BLaER1 treated with 17β-estradiol and CSF1 and Interleukin-3, amounts not matched to agents 10 nM and 100 nM (cell line): Measurements from ENCODE around the gene KCNS3.

Experiments
- H3K27ac ChIP-seq, 11 experiments: shearing (Covaris generic); formaldehyde crosslinking; 2 replicates each; pipeline ENCODE4 v1.8.1; 2022
- H3K27me3 ChIP-seq, 11 experiments: shearing (Covaris generic); formaldehyde crosslinking; 2 replicates each; pipeline ENCODE4 v1.8.1; 2022
- H3K36me3 ChIP-seq, 11 experiments: shearing (Covaris generic); formaldehyde crosslinking; 2 replicates each; pipeline ENCODE4 v1.8.1; 2022
- H3K4me1 ChIP-seq, 10 experiments: shearing (Covaris generic); formaldehyde crosslinking; 2 replicates each; pipeline ENCODE4 v1.8.1; 2022
- H3K4me2 ChIP-seq, 11 experiments: shearing (Covaris generic); formaldehyde crosslinking; 2 replicates each; pipeline ENCODE4 v1.8.1; 2022
- H3K4me3 ChIP-seq, 10 experiments: shearing (Covaris generic); formaldehyde crosslinking; 2 replicates each; pipeline ENCODE4 v1.8.1; 2022
- H3K9ac ChIP-seq, 11 experiments: shearing (Covaris generic); formaldehyde crosslinking; 2 replicates each; pipeline ENCODE4 v1.8.1; 2022
- H3K9me3 ChIP-seq, 11 experiments: shearing (Covaris generic); formaldehyde crosslinking; replicated peaks in 1 of 11; 2 replicates each; pipeline ENCODE4 v1.8.1; 2022
- H4K20me1 ChIP-seq, 11 experiments: shearing (Covaris generic); formaldehyde crosslinking; 2 replicates each; pipeline ENCODE4 v1.8.1; 2022
- Cebpa-rat ChIP-seq, 11 experiments: shearing (Covaris generic); IDR thresholded peaks; 2 replicates each; pipeline ENCODE4 v1.8.1; 2022

The KCNS3 gene

DNA sequence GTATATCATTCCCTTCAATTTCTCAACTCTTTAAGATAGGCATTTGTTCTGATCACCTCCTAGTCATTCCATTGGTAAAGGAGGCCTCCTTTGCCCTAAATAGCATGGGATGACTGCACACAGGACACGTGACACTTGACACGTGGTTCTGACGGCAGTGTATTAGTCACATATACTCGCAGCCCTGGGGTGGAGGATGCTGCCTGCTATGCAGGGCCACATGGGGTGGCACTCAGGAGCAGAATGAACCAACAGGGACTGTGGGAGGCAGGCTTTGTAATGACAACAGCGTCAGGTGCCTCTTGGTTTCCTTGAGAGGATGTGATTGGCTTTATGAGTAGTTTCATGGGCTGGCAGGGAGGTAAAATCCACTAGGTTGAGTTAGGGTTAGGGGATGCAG is 9.3 kb upstream of the KCNS3 start:
- H3K4me3 ChIP-seq: no peak overlapping the region
- peaks cover 0 to 6% (median 2%) of the 10 kb centered on the region in 10 experiments; a peak in 3 of 20 replicates for H3K4me1 ChIP-seq
- H3K4me2 ChIP-seq: no peak overlapping the region

DNA sequence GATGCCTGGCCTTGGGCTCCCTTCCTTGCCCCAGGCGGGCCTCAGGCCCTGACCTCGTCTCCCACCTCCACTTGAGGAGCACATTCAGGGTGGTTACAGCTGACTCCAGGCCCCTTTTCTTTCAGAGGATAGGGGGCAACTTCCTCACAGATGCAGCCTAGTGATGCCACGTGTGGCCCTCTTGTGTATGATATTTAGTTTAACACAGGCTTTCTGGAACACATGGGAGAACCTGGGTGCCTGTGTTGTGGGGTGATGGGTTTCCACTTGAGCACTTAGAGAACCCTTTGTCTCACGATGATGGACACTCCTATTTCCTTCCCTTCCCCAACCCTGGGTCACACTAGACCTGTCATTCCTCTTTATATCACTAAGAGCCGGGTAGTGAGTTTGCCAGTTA is 6.8 kb upstream of the KCNS3 start:
- H3K36me3 ChIP-seq: no peaks in the 10 kb centered on the region
- H3K9me3 ChIP-seq: no peaks in the 10 kb centered on the region

More for the DNA sequence above, 9.3 kb upstream of the KCNS3 start:
- no peak for TF ChIP-seq Cebpa-rat (IDR thresholded peaks at IDR 0.05)
- Histone ChIP-seq H3K27ac (no peak overlapping the region), H3K9me3 (no peaks in the 10 kb centered on the region), H3K27me3 (no peaks in the 10 kb centered on the region), H4K20me1 (no peaks in the 10 kb centered on the region), H3K36me3 (no peaks in the 10 kb centered on the region), H3K9ac (no peak overlapping the region)

DNA sequence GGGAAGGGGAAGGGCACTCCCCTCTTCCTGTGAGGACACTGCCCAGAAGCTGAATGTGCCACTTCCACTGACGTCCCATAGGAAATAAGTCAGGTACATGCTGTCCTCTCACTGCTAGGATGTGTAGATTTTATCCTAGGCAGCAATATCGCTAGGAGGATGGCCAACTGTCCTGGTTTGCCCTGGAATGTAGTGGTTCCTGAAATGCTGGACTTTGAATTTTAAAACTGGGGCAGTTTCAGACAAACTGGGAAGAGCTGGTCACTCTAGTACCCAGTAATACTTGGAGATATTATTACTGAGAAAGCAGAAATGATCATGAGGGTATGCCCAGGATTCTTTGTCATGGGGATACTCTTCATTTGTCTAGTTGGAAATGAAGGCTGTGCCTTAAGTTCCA is 5.4 kb upstream of the KCNS3 start:
- Histone ChIP-seq H3K27me3 (peaks cover 12 to 23% (median 19%) of the 10 kb centered on the region in 11 experiments; a peak in 19 of 22 replicates), H3K4me1 (peaks cover 4 to 16% (median 8%) of the 10 kb centered on the region in 10 experiments; a peak in 18 of 20 replicates), H3K4me3 (no peak overlapping the region), H3K4me2 (no peak overlapping the region), H3K9ac (no peak overlapping the region), H3K27ac (no peak overlapping the region), H4K20me1 (no peaks in the 10 kb centered on the region), H3K36me3 (no peaks in the 10 kb centered on the region), H3K9me3 (no peaks in the 10 kb centered on the region)
- TF ChIP-seq Cebpa-rat (IDR thresholded peaks at IDR 0.05): no peak

More for the DNA sequence above, 6.8 kb upstream of the KCNS3 start:
- Histone ChIP-seq H3K27me3 (peaks cover 6 to 14% (median 10%) of the 10 kb centered on the region in 11 experiments; a peak in 19 of 22 replicates), H3K27ac (no peak overlapping the region), H3K9ac (no peak overlapping the region), H3K4me3 (no peak overlapping the region), H3K4me1 (peaks cover 0 to 6% (median 2%) of the 10 kb centered on the region in 10 experiments; a peak in 3 of 20 replicates), H3K4me2 (peak overlapping the region in 4 of 11 experiments; percentile 5 to 39 (median 19); a peak in 1 of 22 replicates), H4K20me1 (no peaks in the 10 kb centered on the region)
- TF ChIP-seq Cebpa-rat (IDR thresholded peaks at IDR 0.05): no peak

DNA sequence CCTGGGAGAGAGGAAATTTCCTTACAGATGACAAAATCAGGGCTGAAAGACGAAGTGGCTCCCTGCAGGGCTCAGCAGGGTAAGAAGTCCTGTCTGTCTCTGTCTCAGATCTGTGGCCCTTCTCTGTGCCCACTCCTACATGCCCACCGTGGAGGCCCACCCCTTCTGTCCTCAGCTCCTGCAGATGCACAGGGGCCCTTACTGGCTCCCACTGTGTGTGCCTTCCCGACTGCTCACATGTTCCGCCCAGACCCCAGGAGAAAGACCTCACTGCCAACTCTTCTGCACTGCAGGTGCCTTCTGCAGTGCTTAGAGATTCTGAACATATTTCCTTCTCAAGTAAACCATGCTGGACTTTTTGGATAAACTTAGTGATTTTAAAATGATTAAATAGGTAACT is 1.9 kb upstream of the KCNS3 start:
- H4K20me1 ChIP-seq: peaks cover 0 to 24% (median 13%) of the 10 kb centered on the region in 11 experiments; a peak in 13 of 22 replicates
- no peak for TF ChIP-seq Cebpa-rat (IDR thresholded peaks at IDR 0.05)
- H3K4me2 ChIP-seq: no peak overlapping the region; a peak in 1 of 22 replicates
- no peak overlapping the region for H3K27ac ChIP-seq
- H3K4me1 ChIP-seq: peaks cover 4 to 34% (median 19%) of the 10 kb centered on the region in 10 experiments; a peak in 19 of 20 replicates
- H3K4me3 ChIP-seq: no peak overlapping the region
- H3K27me3 ChIP-seq: peaks cover 12 to 37% (median 20%) of the 10 kb centered on the region in 11 experiments; a peak in 19 of 22 replicates
- H3K9ac ChIP-seq: no peak overlapping the region
- H3K9me3 ChIP-seq: no peaks in the 10 kb centered on the region
- no peaks in the 10 kb centered on the region for H3K36me3 ChIP-seq

DNA sequence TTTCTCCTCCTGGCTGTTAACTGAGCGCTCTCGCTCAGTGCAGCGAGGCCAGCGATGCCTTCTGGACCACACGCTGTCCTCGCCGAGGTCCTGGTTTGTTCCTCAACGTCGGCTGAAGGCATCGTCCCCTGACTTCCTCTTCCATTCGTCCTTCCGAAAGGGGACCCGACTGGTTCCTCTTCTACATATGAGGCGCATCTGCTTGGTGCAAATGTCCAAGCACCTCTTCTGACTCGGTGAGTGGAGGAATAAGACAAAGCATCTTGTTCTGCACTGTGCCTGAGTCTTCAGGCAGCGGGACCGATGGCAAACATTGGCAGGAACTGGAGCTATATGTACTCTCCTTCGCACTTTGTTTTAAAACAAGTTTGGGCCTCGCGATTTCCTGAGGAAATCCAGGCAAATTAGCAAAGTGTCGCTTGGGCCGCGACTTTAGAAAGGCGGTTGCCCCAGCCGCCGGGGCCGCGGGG is 621 bp upstream of the KCNS3 start:
- Histone ChIP-seq H3K9ac (peak overlapping the region; percentile 53 to 82 (median 75); a peak in 21 of 22 replicates), H4K20me1 (peaks cover 0 to 24% (median 13%) of the 10 kb centered on the region in 11 experiments; a peak in 13 of 22 replicates), H3K27me3 (peaks cover 12 to 37% (median 20%) of the 10 kb centered on the region in 11 experiments; a peak in 19 of 22 replicates), H3K4me1 (peaks cover 4 to 31% (median 19%) of the 10 kb centered on the region in 10 experiments; a peak in 19 of 20 replicates), H3K9me3 (no peaks in the 10 kb centered on the region), H3K36me3 (no peaks in the 10 kb centered on the region), H3K4me3 (peak overlapping the region; percentile 74 to 91 (median 82)), H3K27ac (peak overlapping the region in 9 of 11 experiments; percentile 55 to 70 (median 65); a peak in 18 of 22 replicates), H3K4me2 (peak overlapping the region; percentile 84 to 100 (median 98))
- no peak for TF ChIP-seq Cebpa-rat (IDR thresholded peaks at IDR 0.05)

DNA sequence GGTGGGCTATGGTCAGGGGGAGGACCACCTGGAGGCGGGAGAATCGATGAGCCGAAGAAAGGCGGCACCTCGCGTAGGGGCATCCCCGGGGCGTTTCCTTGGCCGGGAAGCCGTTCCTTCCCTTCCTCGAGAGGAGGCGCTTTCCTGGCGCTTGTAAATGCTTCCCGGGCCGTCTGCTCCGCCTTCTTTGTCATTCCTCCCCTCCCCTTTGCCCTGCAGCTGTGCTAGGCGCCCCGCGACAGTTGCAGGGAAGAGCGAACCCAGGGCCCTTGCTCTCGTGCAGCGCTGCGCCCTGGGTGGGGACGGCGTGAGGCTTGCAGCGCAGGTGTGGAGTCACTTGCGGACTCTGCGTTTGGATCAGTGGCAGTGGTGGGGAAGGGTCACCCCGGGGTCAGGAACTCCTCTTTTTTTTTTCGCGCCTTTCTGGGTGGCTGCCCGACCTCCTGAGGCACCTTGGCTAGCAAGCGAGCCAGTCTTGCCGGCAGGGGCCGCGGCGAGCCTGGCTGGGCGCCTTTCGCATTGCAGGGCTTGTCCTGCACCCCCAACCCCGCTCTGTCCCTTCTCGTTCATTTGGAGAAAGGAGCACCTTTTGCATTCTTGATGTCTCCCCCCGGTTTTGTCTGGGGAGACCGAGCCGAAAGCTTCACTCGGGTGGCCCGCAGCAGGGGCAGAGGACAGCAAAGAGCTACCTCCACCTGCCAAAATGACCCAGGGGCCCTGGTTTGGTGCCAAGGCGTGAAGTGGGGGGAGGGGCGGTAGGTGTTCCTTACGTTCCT is 858 bp downstream of the KCNS3 start:
- H3K27ac ChIP-seq: peak overlapping the region in 9 of 11 experiments; percentile 44 to 70 (median 65); a peak in 16 of 22 replicates
- peaks cover 0 to 24% (median 13%) of the 10 kb centered on the region in 11 experiments; a peak in 13 of 22 replicates for H4K20me1 ChIP-seq
- peak overlapping the region; percentile 53 to 82 (median 75); a peak in 20 of 22 replicates for H3K9ac ChIP-seq
- H3K4me1 ChIP-seq: peaks cover 4 to 31% (median 19%) of the 10 kb centered on the region in 10 experiments; a peak in 19 of 20 replicates
- no peak for TF ChIP-seq Cebpa-rat (IDR thresholded peaks at IDR 0.05)
- H3K4me3 ChIP-seq: peak overlapping the region; percentile 74 to 91 (median 82)
- no peaks in the 10 kb centered on the region for H3K36me3 ChIP-seq
- peak overlapping the region; percentile 84 to 100 (median 98) for H3K4me2 ChIP-seq
- H3K9me3 ChIP-seq: 0 out of 22 replicates have a peak, but pooled peaks cover 0 to 4% (median 0%) of the 10 kb centered on the region in 11 experiments
- H3K27me3 ChIP-seq: peaks cover 12 to 37% (median 20%) of the 10 kb centered on the region in 11 experiments; a peak in 19 of 22 replicates

DNA sequence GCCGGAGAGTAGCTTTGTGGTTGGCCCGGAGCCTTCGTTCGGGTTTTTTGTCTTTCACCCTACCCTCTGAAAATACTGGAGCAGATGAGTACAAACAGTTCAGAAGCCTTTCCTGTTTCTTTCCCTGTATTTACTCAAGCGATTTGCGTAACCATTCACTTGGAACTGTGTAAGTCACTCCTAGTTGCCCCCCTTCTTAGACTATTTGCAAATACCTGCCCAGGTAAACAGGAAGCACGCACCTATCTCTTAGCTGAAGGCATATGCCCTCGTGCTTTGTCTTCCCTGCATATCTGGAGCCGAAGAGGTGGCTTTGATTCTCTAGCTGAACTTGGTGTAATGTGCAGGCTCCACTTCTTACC is 1.4 kb downstream of the KCNS3 start:
- Histone ChIP-seq H4K20me1 (peaks cover 0 to 27% (median 13%) of the 10 kb centered on the region in 11 experiments; a peak in 13 of 22 replicates), H3K36me3 (no peaks in the 10 kb centered on the region), H3K4me3 (peak overlapping the region in 9 of 10 experiments; percentile 76 to 91 (median 82); a peak in 18 of 20 replicates), H3K27me3 (peaks cover 12 to 37% (median 20%) of the 10 kb centered on the region in 11 experiments; a peak in 19 of 22 replicates), H3K4me2 (peak overlapping the region; percentile 84 to 100 (median 98); a peak in 21 of 22 replicates), H3K4me1 (peaks cover 4 to 31% (median 19%) of the 10 kb centered on the region in 10 experiments; a peak in 19 of 20 replicates), H3K9ac (peak overlapping the region in 8 of 11 experiments; percentile 66 to 82 (median 75); a peak in 10 of 22 replicates), H3K9me3 (0 out of 22 replicates have a peak, but pooled peaks cover 0 to 4% (median 0%) of the 10 kb centered on the region in 11 experiments), H3K27ac (no peak overlapping the region)
- TF ChIP-seq Cebpa-rat (IDR thresholded peaks at IDR 0.05): no peak

DNA sequence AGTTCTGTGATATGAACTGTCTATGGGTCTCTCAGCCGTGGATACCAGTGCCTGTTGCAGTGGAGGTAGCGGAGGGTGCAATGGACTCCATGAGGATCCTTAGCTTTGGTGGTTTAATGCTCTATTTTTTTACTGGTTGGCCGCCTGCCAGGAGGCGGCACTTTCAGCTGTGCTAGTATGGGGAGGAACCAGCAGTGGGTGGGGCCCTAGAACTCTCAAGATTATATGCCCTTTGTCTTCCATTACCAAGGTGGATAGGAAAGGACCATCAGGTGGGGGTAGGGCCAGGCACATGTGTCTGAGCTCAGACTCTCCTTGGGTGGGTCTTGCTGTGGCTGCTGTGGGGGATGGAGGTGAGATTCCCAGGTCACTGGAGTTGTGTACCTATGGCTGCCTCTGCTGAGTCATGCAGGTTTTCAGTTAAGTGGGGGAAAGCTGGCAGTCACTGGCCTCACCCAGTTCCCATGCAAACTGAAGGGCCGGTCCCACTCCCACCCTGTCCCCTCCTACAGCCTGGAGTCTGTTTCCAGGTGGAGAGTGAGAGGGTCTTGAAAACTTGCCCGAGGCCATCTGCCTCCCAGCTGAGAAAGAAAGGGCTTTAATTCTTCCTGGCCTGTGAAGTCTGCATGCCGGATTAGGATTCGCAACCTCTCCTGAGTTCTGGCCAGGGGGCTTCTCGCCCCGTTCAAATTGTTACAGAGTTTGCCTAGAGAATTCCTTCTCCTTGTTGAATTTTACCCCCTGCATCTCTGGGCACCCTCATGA is 14.5 kb downstream of the KCNS3 start:
- Histone ChIP-seq H3K4me3 (no peak overlapping the region), H3K27me3 (no peaks in the 10 kb centered on the region), H4K20me1 (peaks cover 0 to 25% (median 0%) of the 10 kb centered on the region in 11 experiments; a peak in 4 of 22 replicates), H3K9ac (no peak overlapping the region), H3K27ac (no peak overlapping the region), H3K4me2 (no peak overlapping the region), H3K36me3 (peaks cover 0 to 21% (median 5%) of the 10 kb centered on the region in 11 experiments; a peak in 5 of 22 replicates), H3K4me1 (no peaks in the 10 kb centered on the region; a peak in 1 of 20 replicates), H3K9me3 (peaks cover 38 to 50% (median 43%) of the 10 kb centered on the region in 11 experiments)
- no peak for TF ChIP-seq Cebpa-rat (IDR thresholded peaks at IDR 0.05)
